Stimulated activated CD4-positive, alpha-beta T cell treated with anti-CD3 and anti-CD28 coated beads, Interleukin-2, amount 100 ng/mL, for 48 hours (primary cell): ENCODE data around the gene PDE6H.

Experiments
- DNase-seq, 2 donors: peaks; one replicate each; pipeline ENCODE4 v3.0.0-alpha.2; 2020

PDE6H gene

GRCh38 chr12:14976658-14977057 lies 3.8 kb downstream of the PDE6H start:
- DNase-seq = no peak

- DNase-seq = no peak
Measured at GRCh38 chr12:14979468-14979867, 6.6 kb downstream of the PDE6H start.

- DNase-seq = no peak
Measured at GRCh38 chr12:14981049-14981448, 8.2 kb downstream of the PDE6H start.

GRCh38 chr12:14982562-14982961 lies 9.7 kb downstream of the PDE6H start:
- no peak for DNase-seq

- DNase-seq = no peak
Measured at GRCh38 chr12:14982991-14983390, 10.1 kb downstream of the PDE6H start.

GRCh38 chr12:14984036-14984435 lies 11.2 kb downstream of the PDE6H start:
- DNase-seq = no peak

- no peak for DNase-seq
Measured at GRCh38 chr12:14984766-14985285, 12.0 kb downstream of the PDE6H start.

- no peak for DNase-seq
Measured at GRCh38 chr12:14986449-14986848, 13.6 kb downstream of the PDE6H start.

GRCh38 chr12:14988035-14988434 lies 15.2 kb downstream of the PDE6H start:
- no peak for DNase-seq

- no peak for DNase-seq
Measured at GRCh38 chr12:14989790-14990189, 16.9 kb downstream of the PDE6H start.

GRCh38 chr12:14991069-14991468 lies 18.2 kb downstream of the PDE6H start:
- DNase-seq = no peak

GRCh38 chr12:14992673-14993072 lies 19.8 kb downstream of the PDE6H start:
- DNase-seq = no peak

GRCh38 chr12:14993117-14993516 lies 20.3 kb downstream of the PDE6H start:
- no peak for DNase-seq

- no peak for DNase-seq
Measured at GRCh38 chr12:14993537-14994266, 20.9 kb downstream of the PDE6H start.

- no peak for DNase-seq
Measured at GRCh38 chr12:14994610-14995009, 21.8 kb downstream of the PDE6H start.

GRCh38 chr12:14995583-14996425 lies 23.0 kb downstream of the PDE6H start:
- DNase-seq = no peak

GRCh38 chr12:14997998-14998397 lies 25.2 kb downstream of the PDE6H start:
- DNase-seq = no peak

- no peak for DNase-seq
Measured at GRCh38 chr12:14999021-14999694, 26.3 kb downstream of the PDE6H start.

- DNase-seq = no peak
Measured at GRCh38 chr12:14999695-15000365, 27.0 kb downstream of the PDE6H start.

- no peak for DNase-seq
Measured at GRCh38 chr12:15000575-15000974, 27.7 kb downstream of the PDE6H start.

- DNase-seq = no peak
Measured at GRCh38 chr12:15001733-15002382, 29.0 kb downstream of the PDE6H start.

GRCh38 chr12:15004421-15004820 lies 31.6 kb downstream of the PDE6H start:
- DNase-seq = no peak
